Left ventricle myocardium inferior (tissue), 1 donor: ENCODE data around the gene ADAMTS16. TPM values are rescaled to one million over a fixed set of nuclear protein-coding genes. Genes with fewer than 3 reads are reported as not detected.

ENCODE experiments used
- DNase-seq: peaks from one replicate; pipeline ENCODE4 v3.0.0-alpha.2; 2020
- H3K27ac ChIP-seq: fragments of 200-600 bp; replicated peaks from 2 replicates; pipeline ENCODE4 v1.8.0; 2021
- H3K27me3 ChIP-seq: fragments of 200-600 bp; 2 replicates; pipeline ENCODE4 v1.8.0; 2021; ENCODE audit warnings: low read depth
- H3K36me3 ChIP-seq: fragments of 200-600 bp; 2 replicates; pipeline ENCODE4 v1.8.0; 2021
- H3K4me1 ChIP-seq: fragments of 200-600 bp; 2 replicates; pipeline ENCODE4 v1.8.0; 2021
- H3K4me3 ChIP-seq: fragments of 200-600 bp; 2 replicates; pipeline ENCODE4 v1.8.0; 2021; ENCODE audit warnings: mild to moderate bottlenecking, moderate library complexity
- H3K9me3 ChIP-seq: fragments of 200-600 bp; replicated peaks from 2 replicates; pipeline ENCODE4 v1.8.0; 2021
- CTCF ChIP-seq: fragments of 200-600 bp; IDR thresholded peaks from 2 replicates; pipeline ENCODE4 v1.8.0; 2021; ENCODE audit warnings: antibody characterized with exemption, mild to moderate bottlenecking, borderline replicate concordance
- intact Hi-C: fragments of 100-400 bp; cut with micrococcal nuclease; formaldehyde crosslinking; loops from one replicate; pipeline ENCODE4 v1.11.0; 2022
- total RNA-seq: library from RNA; stranded (reverse); fragmentation: NEBNext Ultra II Directional; extraction: Animal tissue kit (Norgen Biotek cat#: 25700); gene quantifications from one replicate; pipeline ENCODE4 v1.2.1, GENCODE V29; 2021
- donor health status: DM: no; HTN: yes; CAD: no; lungs with severe emphysema.

ADAMTS16 gene
- total RNA-seq, 1 donor from 2014 or later: not detected

- intact Hi-C loops: no loop called here
- Histone ChIP-seq H3K36me3 (no peaks in the 10 kb centered on the region), H3K9me3 (no peaks in the 10 kb centered on the region), H3K27me3 (peaks cover 41% of the 10 kb centered on the region), H3K4me1 (peaks cover 6% of the 10 kb centered on the region), H3K4me3 (no peak overlapping the region), H3K27ac (no peak overlapping the region)
- no peak for DNase-seq
- TF ChIP-seq CTCF: no peak
Measured at GRCh38 chr5:5145651-5146529, 5.8 kb downstream of the ADAMTS16 start.

GRCh38 chr5:5146530-5147160 is 6.5 kb downstream of the ADAMTS16 start:
- intact Hi-C loops: no loop called here
- Histone ChIP-seq H3K36me3 (no peaks in the 10 kb centered on the region), H3K4me1 (no peaks in the 10 kb centered on the region), H3K9me3 (no peaks in the 10 kb centered on the region), H3K27me3 (peaks cover 34% of the 10 kb centered on the region), H3K4me3 (no peak overlapping the region), H3K27ac (no peak overlapping the region)
- TF ChIP-seq CTCF: no peak
- no peak for DNase-seq

GRCh38 chr5:5149154-5149553 is 9.0 kb downstream of the ADAMTS16 start:
- Histone ChIP-seq H3K4me1 (no peaks in the 10 kb centered on the region), H3K9me3 (no peaks in the 10 kb centered on the region), H3K27ac (no peak overlapping the region), H3K36me3 (no peaks in the 10 kb centered on the region), H3K4me3 (no peak overlapping the region), H3K27me3 (peaks cover 14% of the 10 kb centered on the region)
- intact Hi-C loops: no loop called here
- no peak for DNase-seq
- TF ChIP-seq CTCF: no peak

GRCh38 chr5:5150667-5151066 is 10.5 kb downstream of the ADAMTS16 start:
- Histone ChIP-seq H3K4me3 (no peak overlapping the region), H3K4me1 (no peaks in the 10 kb centered on the region), H3K36me3 (no peaks in the 10 kb centered on the region), H3K27ac (no peak overlapping the region), H3K27me3 (peaks cover 9% of the 10 kb centered on the region), H3K9me3 (peaks cover 8% of the 10 kb centered on the region)
- no peak for TF ChIP-seq CTCF
- DNase-seq: no peak
- intact Hi-C loops: no loop called here

- Histone ChIP-seq H3K4me3 (no peak overlapping the region), H3K36me3 (no peaks in the 10 kb centered on the region), H3K27ac (no peak overlapping the region), H3K27me3 (peaks cover 5% of the 10 kb centered on the region), H3K4me1 (peaks cover 6% of the 10 kb centered on the region), H3K9me3 (peaks cover 12% of the 10 kb centered on the region)
- TF ChIP-seq CTCF: no peak
- intact Hi-C loops: no loop called here
- DNase-seq: no peak
Measured at GRCh38 chr5:5154733-5155132, 14.6 kb downstream of the ADAMTS16 start.
